CD4-positive, alpha-beta T cell treated with Interleukin-17A for 1 hour (primary cell): ENCODE measurements around the gene CCNQ.
"Not testable (repeated sequence)": the region's sequence is repeated elsewhere in the genome, so short reads cannot be mapped to it uniquely, and the experiment has no call there.

Experiments used
- DNase-seq: peaks from one replicate; pipeline ENCODE4 v3.0.0-alpha.2; 2020

The CCNQ gene

DNA sequence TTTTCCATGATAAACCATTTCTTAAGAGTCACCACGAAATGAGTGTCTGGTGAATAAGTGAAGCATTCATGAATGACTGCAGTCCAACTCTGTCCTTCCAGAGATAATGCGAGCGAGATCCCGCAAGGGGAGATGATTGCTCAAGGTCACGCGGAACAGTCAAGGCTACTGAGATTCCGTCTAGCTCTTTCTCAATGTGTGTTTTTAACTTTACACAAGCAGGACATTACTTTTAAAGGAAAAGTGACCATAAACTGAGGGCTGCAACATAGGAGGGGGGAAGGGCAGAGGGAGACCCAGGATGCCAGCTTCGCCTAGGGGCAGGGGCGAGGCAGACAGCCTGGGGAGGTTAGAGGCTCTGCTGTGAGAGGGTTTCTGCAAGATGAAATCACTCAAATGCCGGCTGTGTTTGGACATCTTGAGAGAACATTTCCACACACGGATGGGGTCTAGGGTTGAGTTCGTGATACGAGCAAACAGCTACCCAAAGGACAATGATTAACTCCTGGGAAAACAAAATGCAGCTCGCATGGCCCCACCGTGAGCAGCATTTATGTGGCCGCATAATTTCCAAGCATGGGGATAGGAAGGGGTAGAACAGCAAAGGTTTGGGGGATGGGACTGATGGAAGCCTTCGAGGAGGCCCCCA, 23.8 kb upstream of the CCNQ start:
- no peak for DNase-seq

DNA sequence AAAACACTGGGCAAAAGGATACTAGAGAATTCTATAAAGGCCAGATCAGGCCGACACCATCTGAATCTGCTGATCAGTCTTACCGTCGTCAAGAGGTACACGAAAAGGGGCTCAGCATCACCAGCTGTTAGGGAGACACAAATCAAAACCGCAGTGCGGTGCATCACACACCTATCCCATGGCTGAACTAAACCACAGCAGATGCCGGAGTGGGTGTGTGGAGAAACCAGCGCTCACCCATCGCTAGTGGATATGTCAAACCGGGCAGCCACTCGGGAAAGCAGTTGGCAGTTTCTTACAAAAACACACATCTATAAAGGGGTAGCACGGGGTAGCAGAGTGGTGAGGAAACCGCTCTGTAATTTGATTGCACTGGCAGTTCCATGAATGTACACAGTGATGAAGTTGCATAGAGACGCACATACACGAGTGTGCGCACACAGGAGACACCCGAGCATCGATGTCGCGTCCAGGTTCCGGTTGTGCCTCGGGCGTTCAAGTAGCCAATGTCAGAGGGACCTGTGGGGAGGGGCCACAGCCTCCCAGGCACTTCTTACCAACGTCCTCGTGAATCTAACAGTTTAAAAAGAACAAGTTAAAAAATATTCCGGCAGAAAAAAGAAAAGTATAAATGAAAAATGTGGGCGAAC, 23.1 kb upstream of the CCNQ start:
- no peak for DNase-seq

DNA sequence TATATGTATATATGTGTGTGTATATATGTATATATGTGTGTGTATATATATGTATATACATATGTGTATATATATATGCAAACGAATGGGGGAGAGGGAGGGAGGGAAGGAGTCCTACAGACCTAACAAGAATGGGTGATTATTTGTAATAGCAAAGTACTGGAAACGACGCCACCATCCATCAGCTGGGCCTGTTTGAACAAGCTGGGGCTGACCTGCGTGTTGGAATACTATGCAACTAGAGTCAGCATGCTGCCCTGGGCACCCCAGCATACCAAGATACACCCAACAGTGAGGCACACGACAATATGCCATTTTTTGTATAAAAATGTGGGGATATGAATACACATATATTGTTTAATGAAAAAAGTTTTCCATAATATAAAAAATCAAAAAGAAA, 21.6 kb upstream of the CCNQ start:
- no peak for DNase-seq

DNA sequence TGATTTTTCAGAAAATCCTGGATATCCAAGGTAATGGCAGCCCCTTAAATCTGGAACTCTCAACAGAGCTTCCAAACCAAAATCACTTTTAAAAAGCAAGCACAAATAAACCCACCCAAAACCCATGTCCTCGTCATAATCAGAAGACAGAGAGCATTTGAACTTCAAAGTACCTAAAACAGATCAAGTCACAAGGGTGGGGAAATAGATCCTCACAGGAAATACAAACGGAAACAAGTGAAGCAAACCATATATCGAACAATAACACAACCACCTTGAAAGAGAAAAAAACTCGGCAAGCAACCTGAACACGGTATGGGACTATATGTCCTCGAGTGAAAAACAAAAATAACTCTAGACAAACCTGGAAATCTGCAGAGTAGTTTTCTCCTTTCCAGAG, 15.9 kb upstream of the CCNQ start:
- DNase-seq: no peak

DNA sequence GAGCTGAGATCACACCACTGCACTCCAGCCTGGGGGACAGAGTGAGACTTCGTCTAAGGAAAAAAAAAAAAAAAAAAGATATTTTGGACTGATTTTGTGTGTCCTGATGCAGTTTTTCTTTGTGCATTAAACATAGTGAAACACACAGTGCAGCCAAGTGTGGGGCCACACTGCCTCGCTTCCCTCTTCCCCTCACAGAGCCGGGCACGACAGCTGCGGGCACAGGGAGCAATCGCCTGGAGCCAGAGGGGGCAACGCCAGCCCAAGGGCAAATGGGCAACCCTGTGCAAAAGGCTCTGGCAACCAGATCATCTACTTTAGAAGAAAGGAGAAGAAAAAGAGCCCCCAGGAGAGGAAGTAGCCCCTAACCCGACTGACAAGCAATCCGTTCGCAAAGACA, 13.5 kb upstream of the CCNQ start:
- DNase-seq: no peak

DNA sequence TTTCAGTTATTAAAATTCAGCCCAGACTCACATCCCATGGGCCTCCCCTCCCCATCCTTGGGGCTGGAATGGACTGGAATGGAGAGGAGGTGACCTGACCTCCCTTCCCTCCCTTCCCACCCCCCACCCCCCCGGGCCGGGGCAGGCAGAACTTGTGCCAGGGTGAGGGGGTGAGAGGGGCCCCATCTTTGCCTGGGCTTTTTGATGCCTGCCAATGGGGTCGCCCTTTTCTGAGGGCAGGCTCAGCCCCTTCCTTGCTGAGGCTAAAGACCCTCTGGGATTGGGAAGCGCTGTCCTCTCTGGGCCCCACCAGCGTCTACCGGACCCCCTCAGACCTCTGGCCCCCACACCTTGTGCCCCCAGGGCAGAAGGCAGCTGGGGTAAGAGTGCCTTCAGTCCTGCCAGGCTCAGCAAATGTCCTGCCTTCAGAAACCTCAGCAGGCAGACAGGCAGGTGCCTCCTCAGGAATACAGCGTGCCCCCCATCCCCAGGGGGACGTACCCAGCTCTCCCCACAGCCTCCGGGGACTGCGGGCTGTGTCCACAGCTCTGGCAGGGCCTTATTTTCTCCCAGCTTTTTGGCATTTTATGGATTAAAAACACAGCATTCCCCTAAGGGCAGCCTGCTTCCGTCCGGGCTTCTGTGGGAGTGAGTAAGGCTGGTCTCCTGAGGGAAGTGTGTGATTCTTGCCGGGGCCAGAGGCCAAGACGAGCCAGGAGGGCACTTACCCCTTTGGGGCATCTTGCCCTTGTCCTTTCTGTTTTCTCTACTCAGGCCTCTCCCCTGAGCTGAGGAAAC, 12.6 kb upstream of the CCNQ start:
- no peak for DNase-seq

DNA sequence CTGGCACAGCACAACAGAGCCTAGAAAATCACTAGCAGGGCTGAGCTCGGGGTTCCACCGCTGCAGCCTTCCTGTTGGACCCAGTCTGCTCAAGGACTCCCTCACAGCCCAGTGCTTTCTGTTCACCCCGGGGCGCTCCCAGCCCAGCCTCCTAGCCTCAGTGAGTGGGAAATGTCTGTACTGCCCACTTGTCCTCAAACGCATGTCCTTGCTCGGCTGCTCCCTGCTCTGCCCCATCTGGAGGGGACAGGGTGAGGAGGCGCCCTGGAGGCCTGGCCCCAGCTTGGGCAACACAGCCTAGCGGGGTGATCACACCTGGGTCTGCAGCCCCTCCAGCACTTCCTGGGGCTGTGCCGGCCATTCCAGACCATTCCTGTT, 11.9 kb upstream of the CCNQ start:
- DNase-seq: no peak

DNA sequence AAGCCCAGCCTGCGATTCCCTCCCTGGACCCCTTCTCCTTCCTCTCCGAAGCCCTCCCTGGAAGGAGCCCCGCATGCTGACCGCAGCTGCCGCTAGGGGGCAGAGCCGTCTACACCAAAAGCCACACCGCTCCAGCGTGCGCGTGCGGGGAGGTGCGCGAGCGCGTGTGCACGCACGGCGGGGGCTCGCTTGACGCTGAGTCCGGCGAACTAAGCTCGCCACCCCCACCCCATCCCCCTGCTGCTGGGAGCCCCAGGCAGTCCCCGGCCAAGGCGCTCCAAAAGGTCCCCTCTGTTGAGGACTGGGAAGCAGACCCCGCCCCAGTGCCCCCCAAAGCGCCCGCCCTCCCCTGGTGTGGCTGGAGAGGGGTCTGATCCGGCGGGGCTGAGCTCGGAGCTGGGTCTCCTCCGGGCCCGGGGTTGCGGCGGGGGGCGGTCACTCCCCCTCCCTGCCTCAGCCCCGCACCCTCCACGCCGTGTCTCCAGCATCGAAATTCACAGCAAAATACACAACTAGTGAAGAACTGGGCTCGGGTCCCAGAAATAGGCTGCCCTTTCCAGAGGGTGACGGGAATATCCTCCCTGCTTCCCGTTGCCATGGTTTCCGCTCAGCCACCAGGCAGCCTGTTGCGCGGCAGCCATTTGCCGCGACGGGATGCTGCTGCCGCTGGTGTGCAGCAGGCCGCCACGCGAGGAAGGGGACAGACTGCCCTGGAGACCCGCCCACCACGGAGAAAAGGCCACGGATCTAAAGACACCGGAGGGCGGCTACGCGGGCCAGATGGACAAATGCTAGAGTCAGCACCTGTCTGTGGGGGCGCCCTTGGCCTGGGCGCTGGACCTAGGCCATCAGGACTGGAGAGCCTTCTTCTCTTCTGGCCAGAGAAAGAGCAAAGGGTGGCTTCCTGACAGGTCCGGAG, 11.2 kb upstream of the CCNQ start:
- DNase-seq: peak; percentile 78

DNA sequence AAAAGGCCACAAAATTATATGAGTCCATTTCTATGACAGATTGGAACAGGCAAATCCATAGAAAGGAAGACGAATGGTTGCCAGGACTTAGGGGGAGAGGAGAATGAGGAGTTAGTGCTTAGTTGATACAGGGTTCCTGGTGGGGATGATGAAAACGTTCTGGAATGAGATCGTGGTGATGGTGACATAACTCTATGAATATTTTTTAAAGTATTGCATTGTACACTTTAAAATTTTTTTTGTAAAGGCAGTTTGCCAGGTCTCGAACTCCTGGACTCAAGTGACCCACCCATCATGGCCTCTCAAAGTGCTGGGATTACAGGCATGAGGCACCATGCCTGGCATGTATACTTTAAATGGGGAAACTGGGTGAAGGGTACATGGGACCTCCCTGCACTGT, 9.9 kb upstream of the CCNQ start:
- no peak for DNase-seq

DNA sequence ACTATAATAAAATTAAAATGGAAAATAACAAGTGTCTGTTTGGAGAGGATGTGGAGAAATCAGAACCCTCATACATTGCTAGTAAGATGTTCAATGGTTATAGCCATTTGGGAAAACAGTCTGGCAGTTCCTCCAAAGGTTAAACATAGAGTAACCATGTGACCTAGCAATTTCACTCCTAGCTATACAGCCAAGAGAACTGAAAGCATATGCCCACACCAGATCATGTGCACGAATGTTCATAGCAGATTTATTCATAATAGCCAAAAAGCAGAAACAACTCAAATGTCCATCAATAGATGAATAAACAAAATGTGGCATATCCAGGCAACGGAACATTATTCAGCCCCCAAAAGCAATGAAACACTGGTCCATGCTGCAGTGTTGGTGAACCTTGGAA, 9.4 kb upstream of the CCNQ start:
- DNase-seq: no peak

DNA sequence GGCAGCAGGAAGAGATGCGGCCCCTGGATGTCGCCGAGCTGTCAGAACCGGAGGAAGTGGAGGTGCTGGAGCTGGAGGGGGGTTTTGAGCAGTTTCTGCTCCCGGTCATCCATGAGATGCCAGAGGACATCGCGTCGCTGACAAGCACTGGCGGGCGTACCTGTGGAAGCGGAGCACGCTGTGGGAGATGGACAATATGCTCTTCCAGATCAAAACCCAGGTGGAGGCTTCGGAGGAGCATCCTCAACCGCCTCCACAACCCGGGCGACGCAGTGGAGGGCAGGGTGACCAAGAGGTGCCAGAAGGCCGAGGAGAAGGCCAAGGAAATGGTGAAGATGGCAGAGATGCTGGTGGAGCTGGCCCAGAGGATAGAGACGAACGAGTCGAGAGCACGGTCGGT, 7.6 kb upstream of the CCNQ start:
- DNase-seq: no peak

DNA sequence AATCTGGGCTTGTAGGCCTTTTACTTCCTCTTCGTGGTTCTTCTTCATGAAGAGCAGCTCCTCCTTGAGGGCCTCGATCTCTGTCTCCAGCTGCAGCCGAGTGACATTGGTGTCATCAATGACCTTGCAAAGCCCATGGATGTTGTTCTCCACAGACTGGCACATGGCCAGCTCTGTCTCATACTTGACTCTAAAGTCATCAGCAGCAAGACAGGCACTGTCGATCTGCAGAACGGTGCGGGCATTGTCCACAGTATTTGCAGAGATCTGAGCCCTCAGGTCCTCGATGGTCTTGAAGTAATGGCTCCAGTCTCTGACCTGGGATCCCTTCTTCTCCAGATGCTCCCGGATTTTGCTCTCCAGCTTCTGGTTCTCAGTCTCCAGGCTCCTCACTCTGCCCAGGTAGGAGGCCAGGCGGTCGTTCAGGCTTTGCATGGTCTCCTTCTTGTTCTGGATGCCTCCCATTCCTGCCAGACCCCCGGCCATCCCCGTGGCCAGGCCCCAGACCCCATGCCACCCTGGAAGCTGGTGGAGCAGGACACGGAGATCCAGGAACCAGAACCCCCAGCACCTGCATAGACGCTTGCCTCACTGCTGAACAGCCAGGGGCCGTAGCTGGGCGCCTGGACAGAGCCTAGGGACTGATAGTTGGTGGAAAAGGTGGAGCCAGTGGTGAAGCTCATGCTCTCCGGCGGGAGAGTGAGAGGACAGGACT, 5.9 kb upstream of the CCNQ start:
- DNase-seq: not testable (repeated sequence)

DNA sequence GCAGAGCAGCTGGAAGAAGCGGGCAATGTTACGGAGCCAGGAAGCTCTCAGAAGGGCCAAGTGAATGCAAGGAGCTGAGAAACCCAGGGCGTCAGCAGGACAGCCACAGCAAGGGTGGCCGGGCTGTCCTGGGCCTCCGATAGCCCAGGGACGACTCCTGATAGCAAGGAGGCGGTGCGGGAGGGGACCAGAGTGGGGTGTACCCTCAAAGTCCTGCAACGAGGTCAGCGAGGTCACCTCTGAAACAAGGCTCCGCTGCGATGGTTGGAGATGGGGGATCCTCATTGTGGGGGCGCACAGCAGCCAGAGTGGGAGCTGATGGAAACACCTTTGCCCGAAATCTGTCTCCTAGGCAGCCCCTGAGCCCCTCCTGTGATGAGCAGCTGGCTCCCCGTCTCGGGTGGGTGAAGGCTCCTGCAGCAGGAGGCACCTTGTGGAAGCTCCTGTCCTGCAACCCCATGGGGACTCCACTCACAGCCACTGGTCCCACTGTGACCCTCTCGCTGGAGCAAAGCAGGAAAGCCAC, 4.3 kb upstream of the CCNQ start:
- no peak for DNase-seq

DNA sequence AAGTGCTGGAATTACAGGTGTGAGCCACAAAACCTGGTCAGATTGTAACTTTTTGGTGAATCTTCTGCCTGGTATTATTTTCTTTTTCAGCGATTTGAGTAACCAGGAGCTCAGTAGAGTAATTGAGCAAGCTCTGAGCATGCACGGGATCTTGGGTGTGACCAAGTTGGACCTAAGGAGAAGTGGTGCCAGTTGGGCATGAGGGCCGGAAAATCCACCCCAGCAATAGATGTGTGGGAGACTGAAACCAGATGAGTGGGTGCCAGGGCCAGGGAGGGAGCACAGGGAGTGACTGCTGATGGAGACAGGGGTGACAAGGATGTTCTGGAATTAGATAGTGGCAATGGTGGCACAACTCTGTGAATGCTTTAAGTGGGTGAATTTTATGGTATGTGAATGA, 3.7 kb upstream of the CCNQ start:
- DNase-seq: no peak

DNA sequence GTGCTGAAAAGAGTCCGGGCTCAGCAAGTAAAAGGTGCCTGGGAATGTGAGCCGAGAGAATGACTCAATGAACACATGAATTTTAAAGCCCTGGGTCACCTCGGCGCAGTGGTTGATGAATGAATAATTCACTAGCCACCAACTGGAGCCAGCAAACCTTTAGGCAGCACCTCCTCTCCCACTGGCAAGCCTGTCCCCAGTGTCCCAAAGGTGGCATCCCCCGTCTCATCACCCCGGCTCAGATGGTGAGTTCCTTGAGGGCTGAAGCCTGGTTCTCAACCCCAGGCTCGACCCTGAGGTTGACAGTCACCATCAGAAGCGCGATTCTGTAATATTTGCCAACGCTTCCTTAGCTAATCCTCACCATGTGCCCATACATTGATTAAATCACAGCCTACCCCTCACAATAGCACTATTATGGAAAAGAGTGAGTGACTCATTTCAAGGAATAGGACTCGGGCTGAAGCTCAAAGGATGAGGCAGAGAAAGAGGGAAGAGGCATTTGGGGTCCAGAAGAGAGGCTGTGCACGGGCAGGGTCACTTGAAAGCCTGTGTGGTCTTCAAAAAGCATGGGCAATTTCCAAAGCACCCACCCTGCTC, 2.7 kb upstream of the CCNQ start:
- DNase-seq: no peak

DNA sequence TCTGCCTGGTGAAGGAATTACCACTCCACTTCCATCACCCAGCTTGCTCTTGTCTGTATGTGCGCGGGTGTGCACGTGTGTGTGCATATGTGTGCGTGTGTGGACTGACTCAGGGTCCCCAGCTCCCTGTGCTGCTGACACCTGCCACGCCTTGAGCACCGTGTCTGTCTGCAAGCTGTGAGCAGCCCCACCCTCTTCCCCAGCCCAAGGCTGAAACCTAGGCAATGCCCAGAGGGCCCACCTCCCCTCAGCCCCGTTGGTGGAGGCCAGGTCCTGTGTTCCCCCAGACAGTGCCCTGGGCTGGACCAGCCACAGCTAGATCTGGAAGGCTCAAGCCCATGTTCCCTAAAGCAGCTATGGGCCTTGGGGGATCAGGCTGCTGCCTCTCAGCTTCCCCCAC, 2.0 kb upstream of the CCNQ start:
- DNase-seq: no peak

DNA sequence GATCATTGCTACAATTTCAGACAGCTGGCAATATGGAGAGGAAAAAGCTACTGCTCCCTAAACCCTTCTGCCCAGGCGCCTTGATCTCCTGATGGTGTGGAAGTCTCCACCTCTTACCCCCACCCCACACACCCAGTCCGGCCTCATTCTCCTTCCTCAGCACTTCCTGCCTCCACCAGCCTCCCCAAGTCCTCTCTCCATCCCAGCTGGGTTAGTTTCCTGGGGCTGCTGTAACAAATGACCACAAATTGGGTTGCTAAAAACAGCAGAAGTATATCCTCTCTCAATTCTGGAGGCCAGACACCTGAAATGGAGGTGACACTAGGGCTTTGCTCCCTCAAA, 1.1 kb upstream of the CCNQ start:
- no peak for DNase-seq

DNA sequence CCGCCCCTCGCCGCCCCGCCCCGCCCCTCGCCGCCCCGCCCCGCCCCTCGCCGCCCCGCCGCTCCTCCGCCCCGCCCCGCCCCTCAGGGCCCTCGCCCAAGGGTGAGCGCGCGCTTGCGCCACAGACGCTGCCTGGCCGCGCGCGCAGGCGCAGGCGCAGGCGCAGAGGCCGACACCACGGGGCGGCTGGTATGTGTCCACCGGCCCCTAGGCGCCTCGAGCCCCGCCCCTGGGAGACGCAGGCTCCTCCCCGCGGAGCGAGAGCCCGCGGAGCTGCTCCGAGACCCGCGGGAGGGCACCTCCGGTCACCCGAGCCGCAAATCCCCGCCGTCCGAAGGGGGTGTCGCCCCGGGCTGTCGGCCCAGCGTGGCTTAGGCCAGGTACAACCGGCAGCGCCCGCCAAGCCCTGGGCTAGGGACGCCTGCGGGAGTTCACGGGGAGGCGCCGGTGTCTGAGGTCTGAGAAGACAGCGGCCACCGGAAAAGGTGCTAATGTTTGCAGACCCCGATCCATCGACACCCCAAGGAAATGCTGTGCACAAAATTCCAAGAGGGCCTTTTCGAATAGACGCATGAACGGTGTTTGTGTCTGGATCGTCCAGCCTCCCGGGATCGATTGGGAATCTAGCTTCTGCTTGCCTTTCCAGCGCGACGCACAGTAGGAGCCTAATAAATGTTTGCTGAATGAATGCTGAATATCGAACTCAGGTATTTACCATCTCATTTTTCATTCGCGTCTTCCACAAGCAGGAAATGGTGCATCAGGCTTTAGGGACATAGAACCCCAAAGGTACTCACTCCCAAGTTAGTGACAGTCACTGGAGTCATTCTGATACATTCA, 473 bp upstream of the CCNQ start:
- peak; percentile 88 for DNase-seq

DNA sequence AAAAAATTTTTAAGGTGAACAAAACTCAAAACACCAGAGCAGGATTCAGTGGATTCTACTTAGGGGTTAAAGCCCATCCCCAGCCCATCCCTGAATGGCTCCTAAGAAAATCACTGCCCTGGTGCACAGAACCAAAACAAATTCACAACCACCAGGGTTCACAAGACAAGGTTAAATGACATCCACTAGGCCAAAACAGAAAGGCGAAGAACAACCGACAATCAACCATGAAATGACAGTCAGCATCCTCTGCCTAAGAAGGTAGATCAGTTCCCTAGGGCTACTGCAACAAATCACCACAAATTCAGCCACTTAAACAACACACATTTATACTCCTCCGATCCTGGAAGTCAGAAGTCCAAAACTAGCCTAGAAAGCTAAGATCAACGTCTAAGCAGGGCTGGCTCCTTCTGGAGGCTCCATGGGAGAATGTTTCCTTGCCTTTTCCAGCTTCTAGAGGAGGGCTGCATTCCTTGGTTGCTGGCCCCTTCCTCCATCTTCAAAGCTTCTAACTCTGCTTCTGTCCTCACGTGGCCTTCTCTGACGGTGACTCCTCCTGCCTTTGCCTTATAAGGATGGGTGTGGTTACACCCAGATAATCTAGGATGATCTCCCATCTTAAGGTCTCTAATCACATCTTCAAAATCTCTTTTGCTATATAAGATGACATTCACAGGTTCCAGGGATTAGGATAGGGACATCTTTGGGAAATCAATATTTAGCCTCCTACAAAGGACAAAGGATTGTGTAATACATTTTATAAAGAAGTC, 1.8 kb downstream of the CCNQ start:
- no peak for DNase-seq
